ENCODE data around the gene EIF2AK3. TPM values are rescaled to one million over a fixed set of nuclear protein-coding genes. Genes with fewer than 3 reads are reported as not detected.

The EIF2AK3 gene
- total RNA-seq, 1 donor from 2014 or later, result 27.1 TPM

DNA sequence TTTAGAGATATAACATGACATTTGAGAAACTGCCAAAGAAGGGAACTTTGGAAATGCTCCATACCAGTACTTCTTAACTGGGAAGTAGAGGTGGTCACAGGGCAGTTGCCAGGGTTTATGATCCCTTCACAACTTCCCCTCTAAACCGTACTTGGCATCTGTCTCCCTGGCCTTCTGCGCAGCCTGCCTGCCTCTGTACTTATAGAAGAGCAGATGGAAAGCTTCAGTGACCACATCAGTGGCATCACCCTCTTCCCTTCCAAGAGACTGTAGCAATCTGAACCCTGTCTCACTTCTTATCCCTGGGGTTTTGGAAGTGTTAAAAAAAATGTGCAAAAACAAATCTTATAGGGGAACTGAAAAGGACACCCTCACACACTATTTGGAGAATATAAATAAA is 64.1 kb downstream of the EIF2AK3 start:
- no peak overlapping the region for H3K27ac Mint-ChIP-seq (ENCODE audit: unreplicated experiment)
- DNase-seq (ENCODE audit: low read depth) (no peak), FAIRE-seq (no peak)
- no peaks in the 10 kb centered on the region for H3K27me3 Mint-ChIP-seq (ENCODE audit: low read depth, unreplicated experiment)
- no peaks in the 10 kb centered on the region for H3K27me3 ChIP-seq (ENCODE audit: insufficient read depth, low read length)
- H3K36me3 ChIP-seq (ENCODE audit: insufficient read depth, low read length), result peaks cover 11% of the 10 kb centered on the region
- no peak overlapping the region for H3K9ac ChIP-seq (ENCODE audit: low read length)
- TF ChIP-seq EZH2 (IDR thresholded peaks at IDR 0.05; ENCODE audit: insufficient read depth, low read length), result no peak
- TF ChIP-seq, protein P1, sequence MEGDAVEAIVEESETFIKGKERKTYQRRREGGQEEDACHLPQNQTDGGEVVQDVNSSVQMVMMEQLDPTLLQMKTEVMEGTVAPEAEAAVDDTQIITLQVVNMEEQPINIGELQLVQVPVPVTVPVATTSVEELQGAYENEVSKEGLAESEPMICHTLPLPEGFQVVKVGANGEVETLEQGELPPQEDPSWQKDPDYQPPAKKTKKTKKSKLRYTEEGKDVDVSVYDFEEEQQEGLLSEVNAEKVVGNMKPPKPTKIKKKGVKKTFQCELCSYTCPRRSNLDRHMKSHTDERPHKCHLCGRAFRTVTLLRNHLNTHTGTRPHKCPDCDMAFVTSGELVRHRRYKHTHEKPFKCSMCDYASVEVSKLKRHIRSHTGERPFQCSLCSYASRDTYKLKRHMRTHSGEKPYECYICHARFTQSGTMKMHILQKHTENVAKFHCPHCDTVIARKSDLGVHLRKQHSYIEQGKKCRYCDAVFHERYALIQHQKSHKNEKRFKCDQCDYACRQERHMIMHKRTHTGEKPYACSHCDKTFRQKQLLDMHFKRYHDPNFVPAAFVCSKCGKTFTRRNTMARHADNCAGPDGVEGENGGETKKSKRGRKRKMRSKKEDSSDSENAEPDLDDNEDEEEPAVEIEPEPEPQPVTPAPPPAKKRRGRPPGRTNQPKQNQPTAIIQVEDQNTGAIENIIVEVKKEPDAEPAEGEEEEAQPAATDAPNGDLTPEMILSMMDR (IDR thresholded peaks at IDR 0.05; ENCODE audit: insufficient read depth, low read depth, low read length), result no peak
- no peaks in the 10 kb centered on the region for H3K4me1 Mint-ChIP-seq (ENCODE audit: low read depth, unreplicated experiment)
- peaks cover 3% of the 10 kb centered on the region for H3K79me2 ChIP-seq (ENCODE audit: insufficient read depth, low read length)
- no peak overlapping the region for H2AFZ ChIP-seq (ENCODE audit: low read depth, low read length)
- H3K4me2 ChIP-seq (ENCODE audit: low read length), result no peak overlapping the region
- no peak overlapping the region for H3K27ac ChIP-seq (ENCODE audit: low read depth, low read length)
- no peaks in the 10 kb centered on the region for H3K9me3 Mint-ChIP-seq (ENCODE audit: unreplicated experiment)
- H3K36me3 Mint-ChIP-seq (ENCODE audit: low read depth, unreplicated experiment), result peaks cover 5% of the 10 kb centered on the region
- H3K4me1 ChIP-seq (ENCODE audit: insufficient read depth, low read length), result no peaks in the 10 kb centered on the region
- no peak overlapping the region for H3K4me3 Mint-ChIP-seq (ENCODE audit: unreplicated experiment)
- H3K9me3 ChIP-seq (ENCODE audit: insufficient read depth, low read depth, low read length), result no peaks in the 10 kb centered on the region
- H3K4me3 ChIP-seq (ENCODE audit: insufficient read depth, low read depth, low read length), result no peak overlapping the region
- peaks cover 11% of the 10 kb centered on the region for H4K20me1 ChIP-seq (ENCODE audit: insufficient read depth, low read length)

DNA sequence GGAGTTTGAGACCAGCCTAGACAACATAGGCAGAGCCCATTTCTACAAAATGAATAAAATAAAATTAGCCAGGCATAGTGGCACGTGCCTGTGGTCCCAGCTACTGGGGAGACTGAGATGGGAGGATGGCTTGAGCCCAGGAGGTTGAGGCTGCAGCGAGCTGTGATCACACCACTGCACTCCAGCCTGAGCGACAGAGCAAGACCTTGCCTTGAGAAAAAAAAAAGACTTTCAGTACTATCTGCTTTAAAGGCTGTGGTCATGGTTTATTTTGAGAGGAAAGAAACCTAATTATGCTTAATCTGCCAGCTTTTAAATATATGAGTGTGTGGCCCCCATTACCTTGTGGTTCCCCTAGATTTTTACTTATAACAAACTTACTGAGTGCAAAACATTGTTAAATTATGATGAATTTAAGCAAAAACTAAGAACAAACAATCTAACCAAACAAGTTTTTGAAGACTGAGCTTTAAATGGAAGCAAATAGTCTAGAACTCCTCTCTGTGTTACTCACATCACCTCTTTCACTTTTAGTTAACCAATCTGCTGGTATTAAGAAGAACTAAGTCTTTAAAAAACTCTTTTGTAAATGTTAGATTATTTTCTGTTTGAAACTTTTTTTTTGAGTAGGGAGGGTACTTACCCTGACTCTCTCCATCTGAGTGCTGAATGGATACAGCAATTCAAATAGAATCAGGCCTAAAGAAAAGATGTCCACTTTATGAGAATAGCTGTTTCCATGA is 65.4 kb downstream of the EIF2AK3 start:
- Histone ChIP-seq H3K27me3 (ENCODE audit: insufficient read depth, low read length) (no peaks in the 10 kb centered on the region), H3K79me2 (ENCODE audit: insufficient read depth, low read length) (peaks cover 3% of the 10 kb centered on the region), H3K9me3 (ENCODE audit: insufficient read depth, low read depth, low read length) (no peaks in the 10 kb centered on the region), H3K4me3 (ENCODE audit: insufficient read depth, low read depth, low read length) (no peak overlapping the region), H3K4me1 (ENCODE audit: insufficient read depth, low read length) (no peaks in the 10 kb centered on the region), H3K36me3 (ENCODE audit: insufficient read depth, low read length) (peaks cover 18% of the 10 kb centered on the region), H3K9ac (ENCODE audit: low read length) (no peak overlapping the region), H3K4me2 (ENCODE audit: low read length) (no peak overlapping the region), H3K27ac (ENCODE audit: low read depth, low read length) (no peak overlapping the region), H4K20me1 (ENCODE audit: insufficient read depth, low read length) (peaks cover 11% of the 10 kb centered on the region), H2AFZ (ENCODE audit: low read depth, low read length) (no peak overlapping the region)
- no peak for FAIRE-seq
- no peaks in the 10 kb centered on the region for H3K9me3 Mint-ChIP-seq (ENCODE audit: unreplicated experiment)
- TF ChIP-seq EZH2 (IDR thresholded peaks at IDR 0.05; ENCODE audit: insufficient read depth, low read length), result no peak
- TF ChIP-seq, protein P1 (IDR thresholded peaks at IDR 0.05; ENCODE audit: insufficient read depth, low read depth, low read length), result no peak
- DNase-seq (ENCODE audit: low read depth), result no peak
- H3K4me3 Mint-ChIP-seq (ENCODE audit: unreplicated experiment), result no peak overlapping the region
- H3K27me3 Mint-ChIP-seq (ENCODE audit: low read depth, unreplicated experiment), result no peaks in the 10 kb centered on the region
- no peak overlapping the region for H3K27ac Mint-ChIP-seq (ENCODE audit: unreplicated experiment)
- H3K36me3 Mint-ChIP-seq (ENCODE audit: low read depth, unreplicated experiment), result peaks cover 5% of the 10 kb centered on the region
- no peaks in the 10 kb centered on the region for H3K4me1 Mint-ChIP-seq (ENCODE audit: low read depth, unreplicated experiment)

DNA sequence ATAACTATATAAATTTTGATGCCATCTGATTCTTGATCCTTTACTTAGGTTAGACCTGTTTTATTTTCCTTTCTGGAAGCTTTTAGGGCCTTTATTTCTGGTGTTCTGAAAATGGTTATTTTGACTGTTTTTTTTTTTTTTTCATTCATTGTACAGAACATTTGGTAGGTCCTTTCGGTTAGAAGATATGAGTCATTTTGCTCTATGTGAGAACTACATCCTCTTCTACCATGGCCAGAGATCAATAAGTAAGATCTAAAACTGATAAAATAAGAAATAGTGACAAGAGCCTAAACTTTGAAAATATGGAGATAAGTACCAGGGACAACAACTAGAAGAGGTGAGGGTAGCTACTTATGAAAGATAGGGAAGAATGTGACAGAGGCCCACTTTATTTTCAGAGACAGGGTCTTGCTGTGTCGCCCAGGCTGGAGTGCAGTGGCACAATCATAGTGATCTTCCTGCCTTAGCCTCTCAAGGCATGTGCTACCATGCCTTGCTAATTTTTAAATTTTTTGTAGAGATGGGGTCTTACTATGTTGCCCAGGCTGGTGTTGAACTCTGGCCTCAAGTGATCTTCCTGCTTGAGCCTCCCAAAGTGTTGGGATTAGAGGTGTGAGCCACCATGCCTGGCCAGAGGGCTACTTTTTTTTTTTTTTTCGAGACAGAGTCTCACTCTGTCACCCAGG is 66.5 kb downstream of the EIF2AK3 start:
- Mint-ChIP-seq H3K27ac (ENCODE audit: unreplicated experiment) (no peak overlapping the region), H3K36me3 (ENCODE audit: low read depth, unreplicated experiment) (peaks cover 10% of the 10 kb centered on the region), H3K27me3 (ENCODE audit: low read depth, unreplicated experiment) (no peaks in the 10 kb centered on the region), H3K4me1 (ENCODE audit: low read depth, unreplicated experiment) (no peaks in the 10 kb centered on the region), H3K4me3 (ENCODE audit: unreplicated experiment) (no peak overlapping the region), H3K9me3 (ENCODE audit: unreplicated experiment) (no peaks in the 10 kb centered on the region)
- Histone ChIP-seq H3K4me3 (ENCODE audit: insufficient read depth, low read depth, low read length) (no peak overlapping the region), H3K36me3 (ENCODE audit: insufficient read depth, low read length) (peaks cover 18% of the 10 kb centered on the region), H3K27ac (ENCODE audit: low read depth, low read length) (no peak overlapping the region), H3K4me2 (ENCODE audit: low read length) (no peak overlapping the region), H3K27me3 (ENCODE audit: insufficient read depth, low read length) (no peaks in the 10 kb centered on the region), H3K4me1 (ENCODE audit: insufficient read depth, low read length) (no peaks in the 10 kb centered on the region), H3K79me2 (ENCODE audit: insufficient read depth, low read length) (peaks cover 3% of the 10 kb centered on the region), H3K9me3 (ENCODE audit: insufficient read depth, low read depth, low read length) (no peaks in the 10 kb centered on the region), H2AFZ (ENCODE audit: low read depth, low read length) (no peak overlapping the region), H4K20me1 (ENCODE audit: insufficient read depth, low read length) (peaks cover 11% of the 10 kb centered on the region), H3K9ac (ENCODE audit: low read length) (no peak overlapping the region)
- DNase-seq (ENCODE audit: low read depth) (no peak), FAIRE-seq (no peak)
- TF ChIP-seq, protein P1 (IDR thresholded peaks at IDR 0.05; ENCODE audit: insufficient read depth, low read depth, low read length), result no peak
- TF ChIP-seq EZH2 (IDR thresholded peaks at IDR 0.05; ENCODE audit: insufficient read depth, low read length), result no peak

Measured in astrocyte (in vitro differentiated cells and primary cell).